ENCODE results near the gene CARD10.

Gene CARD10

GRCh38 chr22:37517826-37518450, 1.3 kb downstream of the CARD10 start:
- no peak overlapping the region for H3K4me3 ChIP-seq (ENCODE audit: low read depth, low read length)
- TF ChIP-seq MYC (IDR thresholded peaks at IDR 0.05; ENCODE audit: low read depth, low read length) = no peak
- TF ChIP-seq CTCF (IDR thresholded peaks at IDR 0.05; ENCODE audit: low read depth, low read length) = no peak
- TF ChIP-seq POLR2A (IDR thresholded peaks at IDR 0.05; ENCODE audit: extremely low read depth, insufficient read length) = no peak
- TF ChIP-seq MAX (IDR thresholded peaks at IDR 0.05; ENCODE audit: low read depth, low read length) = no peak
- DNase-seq (ENCODE audit: low read depth) = no peak

GRCh38 chr22:37516456-37516855, 2.8 kb downstream of the CARD10 start:
- no peak for DNase-seq (ENCODE audit: low read depth)
- TF ChIP-seq MAX (IDR thresholded peaks at IDR 0.05; ENCODE audit: low read depth, low read length) (no peak), MYC (IDR thresholded peaks at IDR 0.05; ENCODE audit: low read depth, low read length) (no peak), CTCF (IDR thresholded peaks at IDR 0.05; ENCODE audit: low read depth, low read length) (no peak), POLR2A (IDR thresholded peaks at IDR 0.05; ENCODE audit: extremely low read depth, insufficient read length) (no peak)
- H3K4me3 ChIP-seq (ENCODE audit: low read depth, low read length) = no peak overlapping the region

- no peak for TF ChIP-seq MYC (IDR thresholded peaks at IDR 0.05; ENCODE audit: low read depth, low read length)
- TF ChIP-seq POLR2A (IDR thresholded peaks at IDR 0.05; ENCODE audit: extremely low read depth, insufficient read length) = no peak
- no peak for TF ChIP-seq MAX (IDR thresholded peaks at IDR 0.05; ENCODE audit: low read depth, low read length)
- TF ChIP-seq CTCF (IDR thresholded peaks at IDR 0.05; ENCODE audit: low read depth, low read length) = no peak
- H3K4me3 ChIP-seq (ENCODE audit: low read depth, low read length) = no peak overlapping the region
Measured at GRCh38 chr22:37515901-37516300, 3.3 kb downstream of the CARD10 start.

GRCh38 chr22:37514526-37515051, 4.6 kb downstream of the CARD10 start:
- no peak for DNase-seq (ENCODE audit: low read depth)
- no peak overlapping the region for H3K4me3 ChIP-seq (ENCODE audit: low read depth, low read length)
- TF ChIP-seq POLR2A (IDR thresholded peaks at IDR 0.05; ENCODE audit: extremely low read depth, insufficient read length) (no peak), CTCF (IDR thresholded peaks at IDR 0.05; ENCODE audit: low read depth, low read length) (no peak), MYC (IDR thresholded peaks at IDR 0.05; ENCODE audit: low read depth, low read length) (no peak), MAX (IDR thresholded peaks at IDR 0.05; ENCODE audit: low read depth, low read length) (no peak)

More at GRCh38 chr22:37515901-37516300, 3.3 kb downstream of the CARD10 start:
- no peak for DNase-seq (ENCODE audit: low read depth)

GRCh38 chr22:37511395-37512104, 7.7 kb downstream of the CARD10 start:
- no peak overlapping the region for H3K4me3 ChIP-seq (ENCODE audit: low read depth, low read length)
- DNase-seq (ENCODE audit: low read depth) = no peak
- no peak for TF ChIP-seq MAX (IDR thresholded peaks at IDR 0.05; ENCODE audit: low read depth, low read length)
- TF ChIP-seq MYC (IDR thresholded peaks at IDR 0.05; ENCODE audit: low read depth, low read length) = no peak
- TF ChIP-seq POLR2A (IDR thresholded peaks at IDR 0.05; ENCODE audit: extremely low read depth, insufficient read length) = no peak
- TF ChIP-seq CTCF (IDR thresholded peaks at IDR 0.05; ENCODE audit: low read depth, low read length) = no peak
